GM18907 (cell line): Measurements from ENCODE around the gene LRRC15.

Source experiments
- ATAC-seq: cut with Tn5 transposase; IDR thresholded peaks from one replicate; pipeline ENCODE4 v1.9.1; 2021; ENCODE audit warnings: mild to moderate bottlenecking, moderate library complexity; ENCODE audit not compliant: unreplicated experiment

The LRRC15 gene

DNA sequence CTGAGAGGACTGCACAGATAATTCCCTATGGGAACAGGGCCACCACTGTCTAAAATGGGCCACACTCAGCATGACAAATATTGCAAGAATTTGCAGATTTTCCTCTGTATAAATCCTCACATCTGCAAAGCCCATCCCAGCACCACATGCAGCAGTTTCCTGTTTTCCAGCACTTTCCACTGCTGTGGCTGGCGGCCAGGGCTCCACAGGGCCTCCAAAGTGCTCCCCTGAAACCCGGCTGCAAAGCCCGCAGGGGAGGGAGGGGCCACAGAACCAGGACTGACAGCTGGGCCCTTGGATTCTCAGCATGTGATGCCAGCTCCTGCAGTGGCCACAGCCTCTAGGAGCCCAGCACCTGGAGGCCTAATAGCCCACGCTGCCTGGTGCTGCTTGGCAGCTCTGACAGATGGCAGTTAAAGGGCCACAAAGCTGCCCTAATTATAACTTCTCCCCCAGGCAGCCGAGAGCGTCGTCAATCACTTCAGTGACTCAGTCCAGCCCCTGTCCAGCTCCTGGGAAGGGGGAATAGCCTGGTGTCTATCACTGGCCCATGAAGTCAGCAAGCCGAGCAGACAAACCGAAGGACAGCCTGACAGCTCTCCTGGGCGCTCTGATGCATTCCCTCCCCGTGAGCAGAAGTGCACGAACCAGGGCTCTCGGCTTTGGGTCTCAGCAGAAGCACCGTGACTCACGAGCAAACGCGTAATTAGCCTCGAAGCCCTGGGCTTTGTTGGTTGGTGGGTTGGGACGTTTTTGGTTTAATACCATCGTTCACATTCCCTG, 4.7 kb downstream of the LRRC15 start:
- ATAC-seq, result no peak

DNA sequence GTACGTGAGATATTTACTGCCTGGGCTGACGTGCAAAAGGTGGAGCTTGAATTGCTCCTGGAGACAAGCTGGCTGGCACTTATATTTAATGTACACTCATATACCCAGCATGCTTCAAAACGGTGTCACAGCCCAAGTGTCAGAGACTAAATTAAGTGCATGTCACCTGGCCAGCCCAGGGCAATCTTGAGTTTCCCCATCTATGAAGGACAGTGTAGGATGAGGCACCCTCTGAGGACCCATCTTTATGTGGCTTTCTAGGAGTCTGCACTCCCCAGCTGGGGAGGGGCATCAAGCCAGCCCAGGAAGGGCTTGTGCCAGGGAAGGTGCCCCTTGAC, 5.3 kb downstream of the LRRC15 start:
- ATAC-seq, result no peak

GRCh38 chr3:194360568-194360967, 9.0 kb downstream of the LRRC15 start:
- no peak for ATAC-seq

DNA sequence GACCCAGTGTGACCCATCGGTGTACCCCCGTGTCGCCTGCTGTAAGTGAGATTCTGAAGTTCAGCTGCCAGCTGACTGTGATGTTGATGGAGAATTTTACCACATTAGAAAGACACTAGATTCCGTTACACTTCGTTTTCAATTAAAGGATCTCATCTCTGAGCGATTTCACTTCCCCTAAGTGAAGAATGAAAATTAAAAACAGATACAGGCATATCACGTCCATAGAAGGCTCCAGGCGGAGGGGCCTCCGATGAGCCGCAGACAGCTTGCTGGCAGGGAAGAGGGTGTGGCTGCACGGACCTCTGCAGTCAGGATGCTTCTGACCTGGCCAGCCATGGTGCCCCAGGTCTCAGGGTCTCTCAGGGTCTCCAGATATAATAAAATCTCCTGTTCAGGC, 11.9 kb downstream of the LRRC15 start:
- no peak for ATAC-seq

GRCh38 chr3:194355379-194355778, 14.2 kb downstream of the LRRC15 start:
- no peak for ATAC-seq

- ATAC-seq, result no peak
Measured at GRCh38 chr3:194354315-194354714, 15.2 kb downstream of the LRRC15 start.

GRCh38 chr3:194352667-194353246, 16.8 kb downstream of the LRRC15 start:
- ATAC-seq, result no peak

- no peak for ATAC-seq
Measured at GRCh38 chr3:194351952-194352536, 17.5 kb downstream of the LRRC15 start.

DNA sequence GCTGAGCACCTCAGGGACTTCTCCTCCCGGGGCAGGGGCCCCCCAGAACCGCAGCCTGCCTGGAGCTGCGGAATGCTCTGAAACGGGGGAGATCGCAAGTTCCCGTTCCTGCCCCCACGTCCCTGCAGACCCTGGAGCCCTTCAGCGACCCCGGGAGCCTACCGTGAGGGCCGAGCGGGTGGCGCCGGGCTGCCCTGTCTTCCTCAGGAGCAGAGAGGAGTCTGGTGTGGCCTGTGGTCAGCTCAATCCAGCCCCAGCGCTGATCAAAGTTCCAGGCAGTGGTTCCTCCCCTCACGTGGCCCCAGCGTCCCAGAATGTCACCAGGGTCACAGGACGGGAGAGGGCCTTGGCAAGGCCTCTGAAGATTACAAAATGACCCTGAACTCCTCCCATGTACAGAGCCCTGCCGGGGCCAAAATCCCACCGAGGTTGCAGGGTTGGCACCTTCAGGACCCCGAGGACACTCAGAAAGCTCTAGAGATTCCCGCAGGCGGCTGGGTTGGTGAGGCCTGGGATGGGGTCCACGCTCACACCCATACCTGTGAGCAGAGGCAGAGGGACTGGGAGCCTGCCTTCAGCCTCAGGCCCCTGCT, 18.4 kb downstream of the LRRC15 start, which contains the start of gene CPN2:
CPN2 (minus strand) TSS at position 249 of the 593 bp plus-strand sequence. CDS start 8,626 bp downstream, outside the sequence.
- no peak for ATAC-seq

DNA sequence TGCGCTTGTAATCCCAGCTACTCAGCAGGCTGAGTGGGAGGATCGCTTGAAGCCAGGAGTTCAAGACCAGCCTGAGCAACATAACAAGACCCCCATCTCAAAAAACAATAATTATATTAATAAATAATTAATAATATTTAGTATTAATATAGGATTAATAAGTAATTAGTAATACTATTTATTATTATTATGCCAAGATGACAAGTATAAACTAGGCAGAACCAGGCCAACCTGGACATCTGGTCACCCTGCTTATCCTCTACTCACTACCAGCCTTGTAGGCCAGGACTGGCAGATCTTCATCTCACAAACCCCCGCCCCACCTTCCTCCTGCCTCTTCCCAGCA, 18.8 kb downstream of the LRRC15 start:
- ATAC-seq, result no peak

DNA sequence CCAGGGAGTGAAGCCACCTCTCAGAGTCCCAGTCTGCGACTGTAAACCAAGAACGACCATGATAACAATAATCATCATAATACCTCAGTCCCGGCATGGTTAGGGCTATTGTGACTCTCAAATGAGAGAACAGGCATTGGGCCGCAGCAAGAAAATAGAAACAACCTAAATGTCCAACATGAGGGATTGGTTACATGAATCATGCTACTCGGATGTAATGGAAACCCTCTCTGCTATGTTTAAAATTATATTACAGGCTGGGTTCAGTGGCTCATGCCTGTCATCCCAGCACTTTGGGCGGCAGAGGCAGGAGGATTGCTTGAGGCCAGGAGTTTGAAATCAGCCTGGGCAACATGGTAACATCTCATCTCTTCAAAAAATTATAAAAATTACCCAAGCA, 21.2 kb downstream of the LRRC15 start:
- ATAC-seq, result no peak

GRCh38 chr3:194346621-194347020, 22.9 kb downstream of the LRRC15 start:
- no peak for ATAC-seq

- ATAC-seq, result no peak
Measured at GRCh38 chr3:194346035-194346434, 23.5 kb downstream of the LRRC15 start.

GRCh38 chr3:194344012-194344411, 25.5 kb downstream of the LRRC15 start:
- ATAC-seq, result no peak

- no peak for ATAC-seq
Measured at GRCh38 chr3:194343561-194343893, 26.0 kb downstream of the LRRC15 start.

DNA sequence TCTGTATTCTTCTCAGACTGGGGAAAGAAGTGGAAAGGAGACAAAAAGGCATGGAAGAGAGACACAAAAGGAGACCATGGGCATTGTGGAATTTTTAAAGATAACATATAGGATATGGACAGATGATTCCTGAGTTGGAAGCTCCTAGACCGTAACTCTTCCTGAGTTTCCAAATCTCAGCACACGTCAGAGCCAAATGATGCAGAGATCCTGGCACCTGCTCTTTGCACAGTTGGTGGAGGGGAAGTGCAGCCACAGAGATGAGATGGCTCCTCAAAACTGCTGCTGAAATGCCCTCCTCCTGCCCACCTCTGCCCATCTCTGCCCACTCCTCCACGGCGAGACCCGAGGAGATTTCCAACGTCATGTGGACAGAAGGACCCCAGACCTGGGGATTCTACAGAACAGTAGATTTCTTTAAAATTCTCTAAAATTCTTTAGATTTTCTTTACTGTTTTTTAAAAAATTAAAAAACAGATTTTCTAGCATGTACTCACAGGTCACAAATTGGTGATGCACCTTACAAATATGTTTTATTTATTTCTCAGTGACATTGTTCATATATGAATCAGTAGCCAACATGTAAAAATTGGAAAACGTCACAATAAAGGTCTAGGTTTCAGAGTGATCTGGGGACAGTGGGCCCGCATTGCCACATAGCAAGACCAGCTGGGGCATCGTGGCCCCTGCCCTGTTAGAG, 26.5 kb downstream of the LRRC15 start:
- ATAC-seq, result no peak

DNA sequence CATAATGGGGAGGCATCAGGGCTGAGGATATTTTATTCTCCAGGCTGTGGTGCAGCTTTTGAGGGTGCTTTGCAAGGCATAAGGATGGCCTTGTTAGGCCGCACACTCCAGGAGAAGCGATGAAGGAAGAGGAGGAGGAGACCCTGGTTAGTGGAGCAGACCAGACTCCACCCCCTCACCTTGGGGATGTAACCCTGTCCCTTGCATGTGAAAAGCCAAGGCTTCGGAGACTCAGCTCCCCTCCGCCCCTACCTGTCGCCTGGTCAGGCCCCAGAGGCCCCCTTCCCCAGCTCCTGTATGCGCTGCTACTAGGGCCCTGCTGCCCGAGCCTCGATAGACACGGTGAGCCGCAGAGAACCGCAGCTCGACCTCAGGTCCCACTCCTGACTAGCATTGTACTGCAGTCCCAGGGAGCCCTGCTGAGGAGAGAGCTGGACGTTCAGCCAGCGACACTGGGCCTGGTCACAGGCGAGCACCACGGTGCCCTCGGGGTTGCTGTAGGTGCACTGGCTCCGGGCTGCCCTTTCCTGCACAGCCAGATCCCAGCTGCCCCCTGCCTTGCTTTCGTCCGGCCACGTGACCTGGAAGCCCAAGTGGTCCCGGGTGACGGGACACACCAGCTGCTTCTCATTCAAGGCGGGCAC, 28.7 kb downstream of the LRRC15 start:
- ATAC-seq, result no peak

DNA sequence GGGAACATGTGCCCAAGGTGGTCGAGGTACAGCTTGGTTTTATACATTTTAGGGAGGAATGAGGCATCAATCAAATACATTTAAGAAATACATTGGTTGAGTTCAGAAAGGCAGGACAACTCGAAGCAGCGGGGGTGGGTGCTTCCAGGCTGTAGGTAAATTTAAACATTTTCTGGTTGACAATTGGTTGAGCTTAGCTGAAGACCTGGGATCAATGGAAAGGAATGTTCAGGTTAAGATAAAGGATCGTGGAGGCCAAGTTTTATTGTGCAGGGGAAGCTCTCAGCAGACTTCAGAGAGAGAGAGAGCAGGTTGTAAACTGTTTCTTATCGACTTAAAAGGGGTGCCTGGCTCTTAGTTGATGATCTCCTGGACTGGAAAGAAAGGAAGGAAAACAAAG, 29.7 kb downstream of the LRRC15 start:
- no peak for ATAC-seq

GRCh38 chr3:194339356-194339755, 30.2 kb downstream of the LRRC15 start:
- ATAC-seq, result no peak

- ATAC-seq, result no peak
Measured at GRCh38 chr3:194337965-194338753, 31.4 kb downstream of the LRRC15 start.
